Liver (tissue), 9 donors: Measurements from ENCODE around the gene SLCO1C1. TPM values are rescaled to one million over a fixed set of nuclear protein-coding genes. Genes with fewer than 3 reads are reported as not detected.

Experiments used
- DNase-seq: peaks from one replicate; pipeline ENCODE4 v3.0.0-alpha.2; 2017; ENCODE audit warnings: low spot score
- H3K27ac ChIP-seq, 2 donors: one replicate each; pipeline ENCODE4 v1.7.0; 2013; ENCODE audit warnings: inconsistent platforms in 2 of 2, low read length in 2 of 2, control low read depth in 1 of 2, low read depth in 1 of 2, mild to moderate bottlenecking in 1 of 2
- H3K27me3 ChIP-seq, 4 donors: one replicate each; pipeline versions ENCODE4 v1.6.1 to v1.7.0; 2013; ENCODE audit warnings: low read length in 3 of 4, inconsistent platforms in 1 of 4, mild to moderate bottlenecking in 1 of 4, moderate library complexity in 1 of 4; ENCODE audit not compliant: control insufficient read depth in 4 of 4, insufficient read depth in 4 of 4
- H3K36me3 ChIP-seq, 4 donors: one replicate each; pipeline versions ENCODE4 v1.6.1 to v1.7.0; 2013; ENCODE audit warnings: low read length in 3 of 4, mild to moderate bottlenecking in 3 of 4, low read depth in 1 of 4, moderate library complexity in 1 of 4; ENCODE audit not compliant: control insufficient read depth in 4 of 4, insufficient read depth in 3 of 4
- H3K4me1 ChIP-seq, 4 donors: one replicate each; pipeline versions ENCODE4 v1.6.1 to v1.7.0; 2013; ENCODE audit warnings: low read length in 3 of 4, mild to moderate bottlenecking in 3 of 4, moderate library complexity in 1 of 4; ENCODE audit not compliant: control insufficient read depth in 4 of 4, insufficient read depth in 4 of 4
- H3K4me3 ChIP-seq, 3 donors: one replicate each; pipeline versions ENCODE4 v1.6.1 to v1.7.0; 2013; ENCODE audit warnings: low read length in 3 of 3, control low read depth in 1 of 3, low read depth in 1 of 3, mild to moderate bottlenecking in 1 of 3
- H3K9ac ChIP-seq, 2 donors: one replicate each; pipeline ENCODE4 v1.7.0; 2013; ENCODE audit warnings: low read length in 2 of 2, mild to moderate bottlenecking in 2 of 2, moderate library complexity in 2 of 2, control low read depth in 1 of 2, low read depth in 1 of 2
- H3K9me3 ChIP-seq, 4 donors: one replicate each; pipeline versions ENCODE4 v1.6.1 to v1.7.0; 2013; ENCODE audit warnings: low read length in 3 of 4; ENCODE audit not compliant: control insufficient read depth in 4 of 4
- EGR1 ChIP-seq, 2 donors: IDR thresholded peaks; 2 replicates each; pipeline ENCODE4 v1.6.1; 2016 to 2018; ENCODE audit warnings: antibody characterized with exemption in 2 of 2, low read depth in 2 of 2
- FOXA1 ChIP-seq: IDR thresholded peaks from 2 replicates; pipeline ENCODE4 v1.6.1; 2016; ENCODE audit warnings: antibody characterized with exemption
- FOXA2 ChIP-seq: IDR thresholded peaks from 2 replicates; pipeline ENCODE4 v1.6.1; 2016; ENCODE audit warnings: antibody characterized with exemption
- GABPA ChIP-seq, 2 donors: IDR thresholded peaks in 1 of 2; conservative IDR thresholded peaks in 1 of 2; 2 replicates each; pipeline ENCODE4 v1.6.1; 2016; ENCODE audit warnings: antibody characterized with exemption in 2 of 2, mild to moderate bottlenecking in 1 of 2, moderate library complexity in 1 of 2
- HNF4A ChIP-seq, 2 donors: conservative IDR thresholded peaks; 2 replicates each; pipeline ENCODE4 v1.6.1; 2016; ENCODE audit warnings: antibody characterized with exemption in 2 of 2, mild to moderate bottlenecking in 2 of 2
- HNF4G ChIP-seq: IDR thresholded peaks from 2 replicates; pipeline ENCODE4 v1.6.1; 2016; ENCODE audit warnings: antibody characterized with exemption
- JUND ChIP-seq, 2 donors: IDR thresholded peaks; 2 replicates each; pipeline ENCODE4 v1.6.1; 2016; ENCODE audit warnings: antibody characterized with exemption in 2 of 2
- MAX ChIP-seq: IDR thresholded peaks from 2 replicates; pipeline ENCODE4 v1.6.1; 2016; ENCODE audit warnings: antibody characterized with exemption
- NR2F2 ChIP-seq: IDR thresholded peaks from 2 replicates; pipeline ENCODE4 v1.6.1; 2016; ENCODE audit warnings: antibody characterized with exemption
- RXRA ChIP-seq, 2 donors: IDR thresholded peaks; 2 replicates each; pipeline ENCODE4 v1.6.1; 2017 to 2018; ENCODE audit warnings: antibody characterized with exemption in 2 of 2, mild to moderate bottlenecking in 1 of 2
- SP1 ChIP-seq: IDR thresholded peaks from 2 replicates; pipeline ENCODE4 v1.6.1; 2018; ENCODE audit warnings: antibody characterized with exemption, mild to moderate bottlenecking
- YY1 ChIP-seq: IDR thresholded peaks from 2 replicates; pipeline ENCODE4 v1.6.1; 2016; ENCODE audit warnings: antibody characterized with exemption, mild to moderate bottlenecking
- ZBTB33 ChIP-seq: IDR thresholded peaks from 2 replicates; pipeline ENCODE4 v1.6.1; 2016; ENCODE audit warnings: antibody characterized with exemption
- WGBS: extraction: QIAGEN DNeasy Blood & Tissue Kit; methylation state at CpG from one replicate; pipeline ENCODE4 v1.1.7; 2013; 5-methylcytosine and 5-hydroxymethylcytosine counted together
- polyA plus RNA-seq, 2 donors: library from polyadenylated mRNA; stranded (reverse) in 1 of 2; unstranded in 1 of 2; fragments of 200-250 nt in 1 of 2; fragments of >200 nt in 1 of 2; fragmentation: Nextera tagmentation in 1 of 2; extraction: Ambion mirVana in 1 of 2; gene quantifications; one replicate each; pipeline versions ENCODE4 v1.2.1 to v1.2.3, GENCODE V29; 2013 to 2015
- total RNA-seq, 2 donors: library from RNA; depleted of rRNA; stranded (reverse); fragments of >200 nt; gene quantifications; one replicate each; pipeline ENCODE4 v1.2.3, GENCODE V29; 2014
- TF ChIP-seq, protein P1 (sequence below): IDR thresholded peaks from 2 replicates; pipeline ENCODE4 v1.6.1; 2016; ENCODE audit warnings: antibody characterized with exemption
- TF ChIP-seq, protein P2 (sequence below): fragments of 150-350 bp; IDR thresholded peaks from 2 replicates; pipeline ENCODE4 v1.5.1; 2017; ENCODE audit warnings: improper control_type of control experiment, low read depth, low read length; ENCODE audit not compliant: missing input control
- donor health status: healthy.
- donor health status: healthy.
- donor health status: healthy.
- donor health status: healthy.
- donor health status: healthy.

Gene SLCO1C1
- total and polyA plus RNA-seq, 4 donors: not detected

- WGBS: 93% methylated on average over 1 of the region's 1 CpG
- no peaks in the 10 kb centered on the region for H3K27me3 ChIP-seq
- H3K9ac ChIP-seq: no peak overlapping the region
- H3K36me3 ChIP-seq: no peaks in the 10 kb centered on the region
- no peak overlapping the region for H3K27ac ChIP-seq
- H3K4me3 ChIP-seq: no peak overlapping the region
- no peaks in the 10 kb centered on the region for H3K4me1 ChIP-seq
- H3K9me3 ChIP-seq: no peaks in the 10 kb centered on the region
- no peak for DNase-seq
- no peak for TF ChIP-seq MAX
- TF ChIP-seq SP1: no peak
- no peak for TF ChIP-seq ZBTB33
- TF ChIP-seq, protein P1, sequence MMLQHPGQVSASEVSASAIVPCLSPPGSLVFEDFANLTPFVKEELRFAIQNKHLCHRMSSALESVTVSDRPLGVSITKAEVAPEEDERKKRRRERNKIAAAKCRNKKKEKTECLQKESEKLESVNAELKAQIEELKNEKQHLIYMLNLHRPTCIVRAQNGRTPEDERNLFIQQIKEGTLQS: no peak
- no peak for TF ChIP-seq RXRA (IDR thresholded peaks at IDR 0.05)
Observed at GRCh38 chr12:20740972-20741371, 45.8 kb downstream of the SLCO1C1 start.

- Histone ChIP-seq H3K36me3 (no peaks in the 10 kb centered on the region), H3K27me3 (no peaks in the 10 kb centered on the region), H3K9ac (no peak overlapping the region), H3K4me1 (no peaks in the 10 kb centered on the region), H3K27ac (no peak overlapping the region), H3K9me3 (no peaks in the 10 kb centered on the region), H3K4me3 (no peak overlapping the region)
- 95% methylated on average over 1 of the region's 1 CpG for WGBS
- TF ChIP-seq JUND (IDR thresholded peaks at IDR 0.05) (no peak), FOXA2 (no peak), FOXA1 (no peak), NR2F2 (no peak), EGR1 (IDR thresholded peaks at IDR 0.05; ENCODE audit: low read depth in 2 of 2) (no peak), YY1 (no peak), RXRA (IDR thresholded peaks at IDR 0.05) (no peak), GABPA (IDR thresholded peaks at IDR 0.05 in 1 of 2, conservative IDR thresholded peaks at IDR 0.05 in 1 of 2) (no peak)
- TF ChIP-seq, protein P1: no peak
- TF ChIP-seq, protein P2, sequence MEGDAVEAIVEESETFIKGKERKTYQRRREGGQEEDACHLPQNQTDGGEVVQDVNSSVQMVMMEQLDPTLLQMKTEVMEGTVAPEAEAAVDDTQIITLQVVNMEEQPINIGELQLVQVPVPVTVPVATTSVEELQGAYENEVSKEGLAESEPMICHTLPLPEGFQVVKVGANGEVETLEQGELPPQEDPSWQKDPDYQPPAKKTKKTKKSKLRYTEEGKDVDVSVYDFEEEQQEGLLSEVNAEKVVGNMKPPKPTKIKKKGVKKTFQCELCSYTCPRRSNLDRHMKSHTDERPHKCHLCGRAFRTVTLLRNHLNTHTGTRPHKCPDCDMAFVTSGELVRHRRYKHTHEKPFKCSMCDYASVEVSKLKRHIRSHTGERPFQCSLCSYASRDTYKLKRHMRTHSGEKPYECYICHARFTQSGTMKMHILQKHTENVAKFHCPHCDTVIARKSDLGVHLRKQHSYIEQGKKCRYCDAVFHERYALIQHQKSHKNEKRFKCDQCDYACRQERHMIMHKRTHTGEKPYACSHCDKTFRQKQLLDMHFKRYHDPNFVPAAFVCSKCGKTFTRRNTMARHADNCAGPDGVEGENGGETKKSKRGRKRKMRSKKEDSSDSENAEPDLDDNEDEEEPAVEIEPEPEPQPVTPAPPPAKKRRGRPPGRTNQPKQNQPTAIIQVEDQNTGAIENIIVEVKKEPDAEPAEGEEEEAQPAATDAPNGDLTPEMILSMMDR: no peak
- DNase-seq: no peak
Observed at GRCh38 chr12:20748198-20748597, 53.1 kb downstream of the SLCO1C1 start.

- Histone ChIP-seq H3K27ac (no peak overlapping the region), H3K4me3 (no peak overlapping the region), H3K27me3 (no peaks in the 10 kb centered on the region), H3K4me1 (no peaks in the 10 kb centered on the region), H3K9ac (no peak overlapping the region), H3K36me3 (no peaks in the 10 kb centered on the region), H3K9me3 (no peaks in the 10 kb centered on the region)
- no peak for TF ChIP-seq EGR1 (IDR thresholded peaks at IDR 0.05; ENCODE audit: low read depth in 2 of 2)
- no peak for TF ChIP-seq HNF4G
- no peak for TF ChIP-seq HNF4A (conservative IDR thresholded peaks at IDR 0.05)
- no peak for TF ChIP-seq ZBTB33
- TF ChIP-seq YY1: no peak
- TF ChIP-seq FOXA2: no peak
- no peak for TF ChIP-seq GABPA (IDR thresholded peaks at IDR 0.05 in 1 of 2, conservative IDR thresholded peaks at IDR 0.05 in 1 of 2)
- TF ChIP-seq, protein P1: no peak
- no peak for TF ChIP-seq JUND (IDR thresholded peaks at IDR 0.05)
- DNase-seq: no peak
- WGBS: 70% methylated on average over 4 of the region's 4 CpGs
Observed at GRCh38 chr12:20751046-20751445, 55.9 kb downstream of the SLCO1C1 start.
